NT2/D1 (cell line): ENCODE measurements around the gene MACROD1.

Source experiments
- DNase-seq: peaks from one replicate; pipeline ENCODE4 v3.0.0-alpha.2; 2011; ENCODE audit warnings: low read depth, low spot score
- H3K27me3 ChIP-seq: 2 replicates; pipeline ENCODE4 v1.6.0; 2011; ENCODE audit warnings: mild to moderate bottlenecking; ENCODE audit not compliant: insufficient read length, insufficient read depth
- H3K36me3 ChIP-seq: 2 replicates; pipeline ENCODE4 v1.6.1; 2011; ENCODE audit warnings: mild to moderate bottlenecking, low read length, mixed read lengths; ENCODE audit not compliant: insufficient read depth, insufficient read length
- H3K4me1 ChIP-seq: 2 replicates; pipeline ENCODE4 v1.5.1; 2011; ENCODE audit not compliant: insufficient read depth, insufficient read length
- H3K4me3 ChIP-seq: 2 replicates; pipeline ENCODE4 v1.5.1; 2011; ENCODE audit warnings: low read depth; ENCODE audit not compliant: insufficient read length
- H3K9ac ChIP-seq: 2 replicates; pipeline ENCODE4 v1.6.0; 2011; ENCODE audit warnings: low read depth; ENCODE audit not compliant: insufficient read length
- H3K9me3 ChIP-seq: 2 replicates; pipeline ENCODE4 v1.5.1; 2011; ENCODE audit warnings: mild to moderate bottlenecking, low read length; ENCODE audit not compliant: insufficient read depth
- SUZ12 ChIP-seq: IDR thresholded peaks from 2 replicates; pipeline ENCODE4 v1.6.1; 2011; ENCODE audit not compliant: insufficient read length, insufficient read depth; ENCODE audit errors: extremely low read depth
- YY1 ChIP-seq: IDR thresholded peaks from 2 replicates; pipeline ENCODE4 v1.6.1; 2011; ENCODE audit not compliant: insufficient read length, insufficient read depth
- ZNF274 ChIP-seq: IDR thresholded peaks from 2 replicates; pipeline ENCODE4 v1.6.1; 2011; ENCODE audit warnings: mild to moderate bottlenecking, low read depth, low read length

Gene MACROD1

DNA sequence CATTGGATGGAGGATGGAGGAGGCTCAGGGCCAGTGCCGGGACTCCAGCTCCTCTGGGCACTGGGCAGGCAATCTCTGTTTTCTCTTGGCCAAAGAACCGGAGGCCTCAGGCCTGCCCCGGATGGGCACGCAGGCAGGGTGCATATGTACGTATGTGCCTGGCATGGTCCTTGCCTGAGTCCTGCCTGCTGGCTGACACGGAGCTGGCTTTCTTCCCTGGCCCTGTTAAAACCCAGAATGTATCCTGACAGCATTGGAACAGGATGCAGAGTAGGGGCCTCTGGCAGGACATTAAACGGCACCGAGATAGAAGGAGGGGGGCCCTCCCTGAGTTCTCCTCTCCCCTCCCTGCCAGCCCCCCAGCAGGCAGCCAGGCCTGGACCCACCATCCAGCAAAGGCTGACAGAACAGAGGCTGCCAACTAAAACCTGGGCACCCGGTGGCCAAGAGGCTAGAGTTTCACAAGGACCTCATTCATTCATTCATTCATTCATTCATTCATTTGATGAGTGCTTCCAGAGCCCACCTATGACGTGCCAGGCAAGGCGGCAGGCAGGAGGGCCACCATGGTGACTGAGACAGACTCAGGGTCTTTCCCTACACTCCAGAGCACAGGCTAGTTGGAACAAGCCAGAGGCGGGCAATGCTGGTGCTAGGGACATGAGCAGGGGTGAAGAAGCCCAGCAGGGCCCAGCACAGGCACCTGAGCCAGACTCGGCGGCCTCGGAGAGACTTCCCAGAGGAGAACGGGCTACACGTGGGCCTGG, 101.4 kb downstream of the MACROD1 start:
- Histone ChIP-seq H3K36me3 (no peaks in the 10 kb centered on the region), H3K9ac (no peak overlapping the region), H3K4me1 (peaks cover 24% of the 10 kb centered on the region), H3K4me3 (no peak overlapping the region), H3K27me3 (peaks cover 58% of the 10 kb centered on the region), H3K9me3 (no peaks in the 10 kb centered on the region)
- DNase-seq, result no peak
- TF ChIP-seq SUZ12 (no peak), ZNF274 (no peak), YY1 (no peak)

DNA sequence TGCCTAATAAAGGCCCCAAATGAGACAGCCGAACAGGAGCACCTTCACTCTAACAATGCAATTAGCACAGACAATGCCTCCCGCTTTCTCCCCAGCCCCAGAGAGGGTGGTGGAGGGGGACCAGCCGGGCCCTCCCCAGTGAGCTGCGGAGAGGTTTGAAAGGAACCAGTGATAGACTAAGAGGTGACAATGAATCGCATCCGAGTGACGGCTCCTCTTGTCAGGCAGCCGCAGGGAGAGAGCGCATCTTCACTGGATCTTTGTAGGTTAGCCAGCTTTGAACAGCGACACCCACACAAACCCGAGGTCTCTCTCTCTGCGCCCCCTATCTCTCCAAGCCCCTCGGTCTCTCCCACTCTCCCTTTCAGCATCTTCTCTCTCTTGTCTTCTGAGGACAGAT, 102.1 kb downstream of the MACROD1 start:
- Histone ChIP-seq H3K9me3 (no peaks in the 10 kb centered on the region), H3K4me3 (no peak overlapping the region), H3K36me3 (no peaks in the 10 kb centered on the region), H3K27me3 (peaks cover 66% of the 10 kb centered on the region), H3K4me1 (peaks cover 17% of the 10 kb centered on the region), H3K9ac (no peak overlapping the region)
- TF ChIP-seq YY1 (no peak), SUZ12 (no peak), ZNF274 (no peak)
- DNase-seq, result no peak

DNA sequence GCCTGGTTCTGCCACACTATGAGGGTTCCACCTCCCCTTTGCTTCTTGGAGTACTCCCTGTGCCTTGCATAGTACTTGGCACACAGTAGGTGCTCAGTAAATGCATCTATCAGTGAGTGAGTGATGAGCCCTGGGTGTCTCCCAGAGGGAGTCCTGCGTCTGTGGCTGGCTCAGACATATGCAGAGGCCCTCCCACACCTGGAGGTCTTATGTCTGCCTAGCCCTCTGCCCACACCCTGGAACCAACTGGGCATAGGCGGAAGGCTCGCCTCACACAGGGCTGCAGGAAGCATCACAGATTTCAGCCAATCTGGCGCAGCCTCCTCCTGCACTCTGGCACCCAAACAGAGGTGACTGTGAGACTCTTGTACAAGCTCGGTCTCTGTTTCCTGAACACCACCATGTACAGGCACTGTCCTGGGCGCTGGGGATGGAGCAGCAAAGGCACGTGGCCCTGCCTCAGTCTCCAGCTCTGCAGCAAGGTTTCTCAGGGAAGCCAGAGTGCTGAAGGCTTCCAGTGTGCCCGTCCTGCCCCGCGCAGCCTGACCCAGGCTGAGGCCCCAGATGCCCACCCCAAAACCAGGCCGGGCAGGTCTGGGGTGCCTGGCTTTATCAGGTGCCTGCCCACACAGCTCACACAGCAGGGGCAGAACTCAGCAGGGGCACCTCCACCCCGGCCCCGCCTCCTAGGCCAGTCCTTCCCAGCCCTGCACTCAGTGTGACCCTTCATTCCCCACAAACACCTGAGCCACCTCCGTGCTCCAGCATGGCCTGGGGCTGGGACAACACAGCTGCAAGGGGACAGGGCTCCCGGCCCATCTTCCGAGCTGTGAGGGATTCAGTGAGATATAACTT, 103.5 kb downstream of the MACROD1 start:
- Histone ChIP-seq H3K9ac (peak overlapping the region; percentile 32), H3K4me1 (peaks cover 12% of the 10 kb centered on the region), H3K36me3 (no peaks in the 10 kb centered on the region), H3K4me3 (no peak overlapping the region), H3K9me3 (no peaks in the 10 kb centered on the region), H3K27me3 (peaks cover 80% of the 10 kb centered on the region)
- DNase-seq, result no peak
- TF ChIP-seq SUZ12 (no peak), YY1 (no peak), ZNF274 (no peak)

DNA sequence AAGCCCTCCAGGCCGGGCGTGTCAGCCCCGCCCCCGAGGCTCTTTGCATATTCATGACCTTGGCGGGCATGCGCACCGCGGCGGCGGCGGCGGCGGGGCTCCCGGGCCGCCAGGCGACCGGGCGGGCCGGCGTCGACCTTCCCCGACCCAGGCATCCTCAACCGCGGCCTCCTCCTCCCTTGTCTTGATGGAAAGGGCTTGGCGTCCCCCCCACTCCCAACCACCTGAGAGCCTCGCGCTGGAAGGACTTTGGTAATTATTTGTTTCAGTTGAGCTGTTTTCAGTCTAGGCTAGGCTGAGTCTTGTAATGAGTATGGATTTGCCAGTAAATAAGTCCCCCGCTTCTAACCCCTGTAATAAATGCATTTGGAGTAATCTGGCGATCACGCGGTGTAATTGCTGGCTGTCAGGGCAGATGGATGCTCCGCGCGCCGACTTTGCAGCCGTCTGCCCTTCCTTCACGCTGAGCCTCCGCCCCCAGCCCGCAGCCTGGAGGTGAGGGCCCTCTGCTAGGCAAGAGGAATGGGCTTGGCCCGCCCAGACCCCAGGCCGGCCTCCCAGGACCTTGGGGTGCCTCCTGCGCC, 105.0 kb downstream of the MACROD1 start:
- Histone ChIP-seq H3K27me3 (peaks cover 83% of the 10 kb centered on the region), H3K4me3 (peak overlapping the region; percentile 29), H3K36me3 (no peaks in the 10 kb centered on the region), H3K9ac (peak overlapping the region; percentile 61), H3K4me1 (peaks cover 11% of the 10 kb centered on the region), H3K9me3 (no peaks in the 10 kb centered on the region)
- no peak for TF ChIP-seq SUZ12
- no peak for TF ChIP-seq YY1
- TF ChIP-seq ZNF274, result no peak
- peak; percentile 33 for DNase-seq

DNA sequence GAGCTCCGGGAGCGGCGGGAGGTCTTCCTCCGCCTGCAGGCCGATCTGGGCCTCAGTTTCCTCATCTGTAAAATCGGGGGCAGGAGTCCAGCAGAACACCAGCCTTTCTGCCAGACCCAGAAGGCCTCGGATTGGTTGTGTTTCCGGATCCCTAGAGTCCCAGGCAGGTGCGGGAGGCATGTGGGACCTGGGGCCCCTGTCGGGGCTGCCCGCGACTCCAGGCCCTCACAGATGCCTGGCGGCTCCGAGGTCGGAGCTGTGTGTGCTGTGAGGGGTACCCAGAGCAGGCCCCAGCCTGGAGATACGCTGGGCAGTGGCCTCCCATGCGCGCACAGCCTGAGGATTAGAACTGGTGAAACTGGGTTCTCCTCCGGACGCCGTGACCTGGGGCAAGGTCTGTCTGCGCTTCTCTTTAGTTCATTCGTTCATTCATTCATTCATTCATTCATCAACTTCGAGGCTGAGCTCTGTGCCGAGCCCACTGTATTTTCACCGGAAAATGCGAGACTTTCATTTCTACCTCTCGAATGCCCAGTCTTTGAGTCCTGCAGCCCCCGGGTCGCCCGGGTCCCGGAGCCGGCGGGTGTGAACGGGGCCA, 105.6 kb downstream of the MACROD1 start:
- Histone ChIP-seq H3K4me1 (peaks cover 14% of the 10 kb centered on the region), H3K4me3 (no peak overlapping the region), H3K9ac (peak overlapping the region; percentile 36), H3K27me3 (peaks cover 83% of the 10 kb centered on the region), H3K36me3 (no peaks in the 10 kb centered on the region), H3K9me3 (no peaks in the 10 kb centered on the region)
- no peak for DNase-seq
- no peak for TF ChIP-seq ZNF274
- TF ChIP-seq SUZ12, result no peak
- no peak for TF ChIP-seq YY1

DNA sequence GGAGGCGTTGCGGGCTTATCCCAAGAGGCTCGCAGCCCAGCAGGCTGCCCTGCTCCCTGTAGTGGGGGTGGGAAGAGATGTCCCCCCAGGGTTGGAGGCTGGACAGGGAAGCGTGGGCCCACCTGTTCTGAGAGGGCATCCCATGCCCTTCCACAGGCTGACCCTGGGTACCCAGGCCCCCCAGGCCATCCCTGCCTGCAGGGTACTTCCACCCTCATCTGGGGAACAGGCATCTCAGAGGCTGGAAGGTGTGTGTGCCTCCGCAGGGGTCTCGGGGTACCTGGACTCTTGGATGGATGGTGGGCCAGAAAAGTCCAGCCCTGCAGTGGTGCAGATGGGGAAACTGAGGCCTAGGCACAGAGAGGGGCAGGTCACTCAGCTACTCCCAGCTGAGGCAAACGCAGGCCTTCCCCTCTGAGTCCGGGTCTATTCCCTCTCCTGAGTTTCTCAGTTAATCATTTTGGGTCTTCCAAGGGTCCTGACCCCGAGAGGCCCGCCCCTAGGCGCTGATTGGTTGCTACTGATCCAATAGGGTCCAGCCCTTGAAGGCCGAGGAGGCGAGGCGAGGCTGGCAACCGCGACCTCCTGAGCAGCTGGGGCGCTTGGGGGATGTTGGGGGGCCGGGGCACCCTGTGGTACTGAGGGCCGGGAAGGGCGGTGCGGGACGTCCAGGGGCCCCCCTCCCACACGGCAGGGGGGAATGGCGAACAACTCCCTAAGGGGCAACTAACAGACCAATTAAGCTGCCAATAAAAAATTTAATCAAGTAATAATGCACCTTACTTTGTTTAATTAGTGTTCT, 106.4 kb downstream of the MACROD1 start:
- Histone ChIP-seq H3K4me1 (peaks cover 23% of the 10 kb centered on the region), H3K27me3 (peaks cover 82% of the 10 kb centered on the region), H3K4me3 (no peak overlapping the region), H3K9me3 (no peaks in the 10 kb centered on the region), H3K36me3 (no peaks in the 10 kb centered on the region), H3K9ac (no peak overlapping the region)
- TF ChIP-seq ZNF274, result no peak
- TF ChIP-seq YY1, result no peak
- TF ChIP-seq SUZ12, result no peak
- no peak for DNase-seq
